Smooth muscle cell (in vitro differentiated cells): Measurements from ENCODE around the gene CDH23. TPM values are rescaled to one million over a fixed set of nuclear protein-coding genes. Genes with fewer than 3 reads are reported as not detected.

Experiments
- DNase-seq: peaks from one replicate; lab custom pipeline; 2025; ENCODE audit not compliant: unreplicated experiment; lab: John Stamatoyannopoulos, UW
- H2AFZ ChIP-seq: fragments of 200-600 bp; sonication (generic); 2 replicates; pipeline ENCODE4 v1.6.0; 2016; ENCODE audit warnings: antibody characterized with exemption, low read depth, mild to moderate bottlenecking
- H3F3A ChIP-seq: fragments of 200-600 bp; sonication (generic); 2 replicates; pipeline ENCODE4 v1.6.0; 2017; ENCODE audit warnings: antibody characterized with exemption, low read depth
- H3K27ac ChIP-seq: fragments of 200-600 bp; sonication (generic); 2 replicates; pipeline ENCODE4 v1.5.1; 2016; ENCODE audit warnings: low read depth, mild to moderate bottlenecking
- H3K27me3 ChIP-seq: fragments of 200-600 bp; sonication (generic); 2 replicates; pipeline ENCODE4 v1.6.1; 2016; ENCODE audit warnings: low read depth, mild to moderate bottlenecking
- H3K36me3 ChIP-seq: fragments of 200-600 bp; sonication (generic); 2 replicates; pipeline ENCODE4 v1.5.1; 2016; ENCODE audit warnings: low read depth
- H3K4me1 ChIP-seq: fragments of 200-600 bp; sonication (generic); 2 replicates; pipeline ENCODE4 v1.5.1; 2016; ENCODE audit warnings: low read depth
- H3K4me2 ChIP-seq: fragments of 200-600 bp; sonication (generic); 2 replicates; pipeline ENCODE4 v1.6.0; 2016; ENCODE audit warnings: mild to moderate bottlenecking
- H3K4me3 ChIP-seq: fragments of 200-600 bp; sonication (generic); 2 replicates; pipeline ENCODE4 v1.5.1; 2016; ENCODE audit warnings: mild to moderate bottlenecking
- H3K79me2 ChIP-seq: fragments of 200-600 bp; sonication (generic); 2 replicates; pipeline ENCODE4 v1.6.0; 2016; ENCODE audit warnings: low read depth, mild to moderate bottlenecking
- H3K9ac ChIP-seq: fragments of 200-600 bp; sonication (generic); 2 replicates; pipeline ENCODE4 v1.6.0; 2016; ENCODE audit warnings: low read depth
- H3K9me3 ChIP-seq: fragments of 200-600 bp; sonication (generic); replicated peaks from 2 replicates; pipeline ENCODE4 v1.5.1; 2016; ENCODE audit warnings: low read depth
- H4K20me1 ChIP-seq: fragments of 200-600 bp; sonication (generic); 2 replicates; pipeline ENCODE4 v1.6.0; 2016; ENCODE audit warnings: low read depth
- CTCF ChIP-seq: fragments of 200-600 bp; sonication (generic); IDR thresholded peaks from 2 replicates; pipeline ENCODE4 v1.5.1; 2017; ENCODE audit warnings: borderline replicate concordance, mild to moderate bottlenecking, antibody characterized with exemption; ENCODE audit not compliant: insufficient read depth, poor library complexity, severe bottlenecking
- WGBS: methylation state at CpG from one replicate; pipeline ENCODE4 v1.1.7; 2016; ENCODE audit warnings: low lambda C conversion rate; 5-methylcytosine and 5-hydroxymethylcytosine counted together
- polyA plus RNA-seq: library from polyadenylated mRNA; unstranded; fragments of >200 nt; fragmentation: Nextera tagmentation; extraction: Ambion mirVana; gene quantifications from 2 replicates; pipeline ENCODE4 v1.2.1, GENCODE V29; 2016
- total RNA-seq: library from RNA; depleted of rRNA; stranded (reverse); fragments of >200 nt; gene quantifications from 2 replicates; pipeline ENCODE4 v1.2.3, GENCODE V29; 2014

The CDH23 gene
- total and polyA plus RNA-seq, 2 experiments from 2014 or later, result 0.99 to 2.5 TPM

- no peaks in the 10 kb centered on the region for H3K79me2 ChIP-seq
- no peak overlapping the region for H3K27ac ChIP-seq
- no peaks in the 10 kb centered on the region for H4K20me1 ChIP-seq
- H3K4me2 ChIP-seq, result no peak overlapping the region
- WGBS, result 82% methylated on average over 11 of the region's 11 CpGs
- no peaks in the 10 kb centered on the region for H3K4me1 ChIP-seq
- H3K9me3 ChIP-seq, result no peaks in the 10 kb centered on the region
- no peak overlapping the region for H3K9ac ChIP-seq
- no peak overlapping the region for H3K4me3 ChIP-seq
- DNase-seq, result no peak
- no peak for TF ChIP-seq CTCF
- H3K36me3 ChIP-seq, result no peaks in the 10 kb centered on the region
- H3K27me3 ChIP-seq, result peaks cover 6% of the 10 kb centered on the region
- H3F3A ChIP-seq, result no peaks in the 10 kb centered on the region
- H2AFZ ChIP-seq, result no peak overlapping the region
These were observed 39.8 kb downstream of the CDH23 start for GRCh38 chr10:71436268-71437125.

- Histone ChIP-seq H3K4me3 (no peak overlapping the region), H3K9me3 (no peaks in the 10 kb centered on the region), H3K9ac (no peak overlapping the region), H3K36me3 (no peaks in the 10 kb centered on the region), H3K4me2 (no peak overlapping the region), H3K79me2 (no peaks in the 10 kb centered on the region), H4K20me1 (no peaks in the 10 kb centered on the region), H3K27me3 (peaks cover 13% of the 10 kb centered on the region), H3F3A (no peaks in the 10 kb centered on the region), H3K4me1 (no peaks in the 10 kb centered on the region), H3K27ac (no peak overlapping the region), H2AFZ (no peak overlapping the region)
- TF ChIP-seq CTCF, result no peak
- WGBS, result 93% methylated on average over 4 of the region's 4 CpGs
- DNase-seq, result no peak
These were observed 40.9 kb downstream of the CDH23 start for GRCh38 chr10:71437537-71438092.

- no peaks in the 10 kb centered on the region for H3F3A ChIP-seq
- H3K9me3 ChIP-seq, result no peaks in the 10 kb centered on the region
- H3K9ac ChIP-seq, result no peak overlapping the region
- no peaks in the 10 kb centered on the region for H3K79me2 ChIP-seq
- no peak for DNase-seq
- no peaks in the 10 kb centered on the region for H3K36me3 ChIP-seq
- WGBS, result 95% methylated on average over 3 of the region's 3 CpGs
- H3K4me1 ChIP-seq, result no peaks in the 10 kb centered on the region
- no peak overlapping the region for H3K27ac ChIP-seq
- H2AFZ ChIP-seq, result no peak overlapping the region
- H3K4me2 ChIP-seq, result no peak overlapping the region
- H4K20me1 ChIP-seq, result no peaks in the 10 kb centered on the region
- no peak for TF ChIP-seq CTCF
- peaks cover 13% of the 10 kb centered on the region for H3K27me3 ChIP-seq
- no peak overlapping the region for H3K4me3 ChIP-seq
These were observed 42.0 kb downstream of the CDH23 start for GRCh38 chr10:71438761-71439160.
